ENCODE data around the gene QDPR. TPM values are rescaled to one million over a fixed set of nuclear protein-coding genes. Genes with fewer than 3 reads are reported as not detected.

Gene QDPR
- total RNA-seq, 1 donor from 2014 or later, result 53.0 TPM

GRCh38 chr4:17469931-17470674, 41.8 kb downstream of the QDPR start:
- TF ChIP-seq, protein P1, sequence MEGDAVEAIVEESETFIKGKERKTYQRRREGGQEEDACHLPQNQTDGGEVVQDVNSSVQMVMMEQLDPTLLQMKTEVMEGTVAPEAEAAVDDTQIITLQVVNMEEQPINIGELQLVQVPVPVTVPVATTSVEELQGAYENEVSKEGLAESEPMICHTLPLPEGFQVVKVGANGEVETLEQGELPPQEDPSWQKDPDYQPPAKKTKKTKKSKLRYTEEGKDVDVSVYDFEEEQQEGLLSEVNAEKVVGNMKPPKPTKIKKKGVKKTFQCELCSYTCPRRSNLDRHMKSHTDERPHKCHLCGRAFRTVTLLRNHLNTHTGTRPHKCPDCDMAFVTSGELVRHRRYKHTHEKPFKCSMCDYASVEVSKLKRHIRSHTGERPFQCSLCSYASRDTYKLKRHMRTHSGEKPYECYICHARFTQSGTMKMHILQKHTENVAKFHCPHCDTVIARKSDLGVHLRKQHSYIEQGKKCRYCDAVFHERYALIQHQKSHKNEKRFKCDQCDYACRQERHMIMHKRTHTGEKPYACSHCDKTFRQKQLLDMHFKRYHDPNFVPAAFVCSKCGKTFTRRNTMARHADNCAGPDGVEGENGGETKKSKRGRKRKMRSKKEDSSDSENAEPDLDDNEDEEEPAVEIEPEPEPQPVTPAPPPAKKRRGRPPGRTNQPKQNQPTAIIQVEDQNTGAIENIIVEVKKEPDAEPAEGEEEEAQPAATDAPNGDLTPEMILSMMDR (IDR thresholded peaks at IDR 0.05; ENCODE audit: unreplicated experiment), result no peak
- no peaks in the 10 kb centered on the region for H3K27me3 Mint-ChIP-seq
- no peak for DNase-seq (ENCODE audit: low spot score, unreplicated experiment)
- no peak overlapping the region for H3K4me3 Mint-ChIP-seq (ENCODE audit: low read depth)
- H3K36me3 Mint-ChIP-seq (ENCODE audit: insufficient read depth), result no peaks in the 10 kb centered on the region
- no peaks in the 10 kb centered on the region for H3K4me1 Mint-ChIP-seq (ENCODE audit: low read depth)
- no peak overlapping the region for H3K27ac Mint-ChIP-seq
- H3K9me3 Mint-ChIP-seq (ENCODE audit: low read depth), result no peaks in the 10 kb centered on the region

GRCh38 chr4:17468619-17469221, 43.2 kb downstream of the QDPR start:
- Mint-ChIP-seq H3K36me3 (ENCODE audit: insufficient read depth) (no peaks in the 10 kb centered on the region), H3K27me3 (no peaks in the 10 kb centered on the region), H3K27ac (peak overlapping the region; percentile 69), H3K9me3 (ENCODE audit: low read depth) (no peaks in the 10 kb centered on the region), H3K4me1 (ENCODE audit: low read depth) (no peaks in the 10 kb centered on the region), H3K4me3 (ENCODE audit: low read depth) (no peak overlapping the region)
- DNase-seq (ENCODE audit: low spot score, unreplicated experiment), result no peak
- TF ChIP-seq, protein P1 (IDR thresholded peaks at IDR 0.05; ENCODE audit: unreplicated experiment), result peak; percentile 70

DNA sequence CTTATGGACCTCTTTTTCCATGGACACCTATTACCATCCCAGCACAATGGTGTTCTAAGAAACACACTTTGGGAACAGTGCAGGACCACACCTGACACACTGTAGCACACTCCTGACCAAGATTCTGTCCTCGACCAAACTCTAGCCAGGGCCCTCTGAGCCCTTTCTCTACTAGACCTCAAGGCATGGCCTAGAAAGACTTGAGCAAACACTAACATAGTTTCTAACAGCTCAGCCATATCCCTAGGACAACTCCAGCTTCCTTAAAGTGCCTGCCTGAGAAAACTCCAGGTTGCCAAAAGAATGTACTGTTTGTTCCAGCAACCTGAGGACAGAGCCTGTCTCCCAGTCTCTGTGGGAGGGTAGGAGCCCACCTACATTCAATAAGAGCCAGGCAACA, 48.3 kb downstream of the QDPR start:
- no peaks in the 10 kb centered on the region for H3K27me3 Mint-ChIP-seq
- H3K4me3 Mint-ChIP-seq (ENCODE audit: low read depth), result no peak overlapping the region
- DNase-seq (ENCODE audit: low spot score, unreplicated experiment), result no peak
- TF ChIP-seq, protein P1 (IDR thresholded peaks at IDR 0.05; ENCODE audit: unreplicated experiment), result no peak
- H3K4me1 Mint-ChIP-seq (ENCODE audit: low read depth), result no peaks in the 10 kb centered on the region
- H3K27ac Mint-ChIP-seq, result no peak overlapping the region
- H3K36me3 Mint-ChIP-seq (ENCODE audit: insufficient read depth), result no peaks in the 10 kb centered on the region
- peaks cover 3% of the 10 kb centered on the region for H3K9me3 Mint-ChIP-seq (ENCODE audit: low read depth)

GRCh38 chr4:17450269-17450804, 61.6 kb downstream of the QDPR start:
- Mint-ChIP-seq H3K36me3 (ENCODE audit: insufficient read depth) (peaks cover 2% of the 10 kb centered on the region), H3K4me3 (ENCODE audit: low read depth) (no peak overlapping the region), H3K27ac (no peak overlapping the region), H3K27me3 (no peaks in the 10 kb centered on the region), H3K9me3 (ENCODE audit: low read depth) (peaks cover 11% of the 10 kb centered on the region), H3K4me1 (ENCODE audit: low read depth) (no peaks in the 10 kb centered on the region)
- TF ChIP-seq, protein P1 (IDR thresholded peaks at IDR 0.05; ENCODE audit: unreplicated experiment), result no peak
- no peak for DNase-seq (ENCODE audit: low spot score, unreplicated experiment)

- TF ChIP-seq, protein P1 (IDR thresholded peaks at IDR 0.05; ENCODE audit: unreplicated experiment), result no peak
- H3K4me1 Mint-ChIP-seq (ENCODE audit: low read depth), result no peaks in the 10 kb centered on the region
- H3K9me3 Mint-ChIP-seq (ENCODE audit: low read depth), result peaks cover 9% of the 10 kb centered on the region
- H3K36me3 Mint-ChIP-seq (ENCODE audit: insufficient read depth), result peaks cover 1% of the 10 kb centered on the region
- no peak overlapping the region for H3K4me3 Mint-ChIP-seq (ENCODE audit: low read depth)
- DNase-seq (ENCODE audit: low spot score, unreplicated experiment), result no peak
- H3K27ac Mint-ChIP-seq, result peak overlapping the region; percentile 60
- peaks cover 2% of the 10 kb centered on the region for H3K27me3 Mint-ChIP-seq
Observed at GRCh38 chr4:17448689-17449088, 63.2 kb downstream of the QDPR start.

All from progenitor cell of endocrine pancreas (in vitro differentiated cells).